Coronary artery (tissue), 2 donors: ENCODE data around the gene TUBB.

Experiments
- DNase-seq: peaks from one replicate; pipeline ENCODE4 v3.0.0-alpha.2; 2017; ENCODE audit warnings: low spot score
- H3K27ac ChIP-seq, 2 donors: fragments of 200-600 bp; sonication (generic); one replicate each; pipeline ENCODE4 v1.5.1; 2016 to 2019
- H3K4me3 ChIP-seq: fragments of 200-600 bp; sonication (generic); 2 replicates; pipeline ENCODE4 v1.5.1; 2016; ENCODE audit warnings: mild to moderate bottlenecking, moderate library complexity
- TF ChIP-seq, protein P1 (sequence below): fragments of 200-600 bp; sonication (generic); IDR thresholded peaks from one replicate; pipeline ENCODE4 v1.5.1; 2019; ENCODE audit warnings: antibody characterized with exemption

TUBB gene

DNA sequence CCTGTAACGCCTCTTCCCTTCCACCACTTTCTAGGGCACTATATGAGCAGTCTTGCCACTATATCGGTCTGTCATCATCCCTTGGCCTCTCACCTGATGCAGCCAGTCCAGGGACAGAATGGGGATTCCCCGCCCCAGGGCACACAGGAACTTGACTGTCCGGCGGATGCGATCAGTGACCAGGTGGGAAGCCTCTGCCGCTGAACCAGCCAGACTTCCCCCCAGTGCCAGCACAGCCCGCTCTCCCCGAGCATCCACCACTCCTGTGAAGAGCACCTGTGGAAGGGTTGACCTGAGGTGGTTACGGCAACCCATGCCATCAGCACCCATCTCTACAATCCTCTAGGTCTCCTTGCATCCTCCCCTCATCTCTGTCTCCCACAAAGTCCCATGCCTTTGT lies 17.1 kb upstream of the TUBB start:
- no peak for DNase-seq
- TF ChIP-seq, protein P1, sequence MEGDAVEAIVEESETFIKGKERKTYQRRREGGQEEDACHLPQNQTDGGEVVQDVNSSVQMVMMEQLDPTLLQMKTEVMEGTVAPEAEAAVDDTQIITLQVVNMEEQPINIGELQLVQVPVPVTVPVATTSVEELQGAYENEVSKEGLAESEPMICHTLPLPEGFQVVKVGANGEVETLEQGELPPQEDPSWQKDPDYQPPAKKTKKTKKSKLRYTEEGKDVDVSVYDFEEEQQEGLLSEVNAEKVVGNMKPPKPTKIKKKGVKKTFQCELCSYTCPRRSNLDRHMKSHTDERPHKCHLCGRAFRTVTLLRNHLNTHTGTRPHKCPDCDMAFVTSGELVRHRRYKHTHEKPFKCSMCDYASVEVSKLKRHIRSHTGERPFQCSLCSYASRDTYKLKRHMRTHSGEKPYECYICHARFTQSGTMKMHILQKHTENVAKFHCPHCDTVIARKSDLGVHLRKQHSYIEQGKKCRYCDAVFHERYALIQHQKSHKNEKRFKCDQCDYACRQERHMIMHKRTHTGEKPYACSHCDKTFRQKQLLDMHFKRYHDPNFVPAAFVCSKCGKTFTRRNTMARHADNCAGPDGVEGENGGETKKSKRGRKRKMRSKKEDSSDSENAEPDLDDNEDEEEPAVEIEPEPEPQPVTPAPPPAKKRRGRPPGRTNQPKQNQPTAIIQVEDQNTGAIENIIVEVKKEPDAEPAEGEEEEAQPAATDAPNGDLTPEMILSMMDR: no peak
- no peak overlapping the region for H3K4me3 ChIP-seq
- H3K27ac ChIP-seq: no peak overlapping the region

- H3K4me3 ChIP-seq: no peak overlapping the region
- no peak for DNase-seq
- TF ChIP-seq, protein P1: no peak
- H3K27ac ChIP-seq: no peak overlapping the region
Observed at GRCh38 chr6:30703821-30704220, 16.3 kb upstream of the TUBB start.

DNA sequence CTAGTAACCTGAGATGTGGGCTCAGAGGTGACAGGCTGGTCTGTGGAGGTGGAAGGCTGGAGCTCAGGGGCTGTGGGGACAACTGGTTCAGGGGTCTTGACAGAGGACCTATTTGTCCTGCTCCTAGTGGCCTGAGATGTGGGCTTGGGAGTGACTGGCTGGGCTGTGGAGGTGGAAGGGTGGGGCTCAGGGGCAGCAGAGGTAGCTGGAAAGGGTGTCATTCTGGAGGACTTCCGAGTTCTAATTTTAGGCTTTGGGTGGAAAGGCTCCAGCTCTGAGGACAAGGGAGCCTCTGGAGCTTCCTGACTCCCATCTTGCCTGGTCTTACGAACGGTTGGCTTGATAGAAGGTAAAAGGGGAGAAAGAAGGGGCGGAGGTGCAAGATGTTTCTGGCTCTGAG lies 14.5 kb upstream of the TUBB start:
- TF ChIP-seq, protein P1: no peak
- peak; percentile 49 for DNase-seq
- Histone ChIP-seq H3K27ac (no peak overlapping the region), H3K4me3 (no peak overlapping the region)

DNA sequence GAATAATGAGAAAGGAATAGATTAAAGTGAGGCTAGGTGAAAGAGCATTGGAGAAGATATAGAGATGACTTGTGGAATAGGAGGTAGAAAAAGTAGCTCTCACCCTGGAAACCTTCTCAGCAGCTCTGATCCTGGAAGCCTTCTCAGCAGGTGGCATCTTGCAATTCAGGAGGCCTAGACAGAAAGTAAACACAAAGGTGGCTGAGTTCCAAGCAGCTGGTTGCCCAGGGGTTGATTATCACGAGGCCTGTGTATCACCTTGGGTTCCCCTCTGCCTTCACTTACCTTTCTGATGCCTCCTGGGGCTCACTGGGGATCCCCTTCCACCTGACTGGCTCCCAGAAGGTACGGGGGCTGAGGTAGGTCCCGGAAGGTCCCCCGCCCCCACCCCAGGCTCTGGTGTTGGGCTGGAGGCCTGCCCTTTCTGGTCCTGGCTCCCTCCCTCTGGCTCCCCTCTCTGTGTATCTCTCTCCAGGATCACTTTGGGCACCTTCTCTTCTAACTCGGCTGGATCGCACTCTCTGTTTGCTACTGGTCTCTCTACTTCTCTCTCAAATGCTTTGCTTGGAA lies 12.8 kb upstream of the TUBB start:
- Histone ChIP-seq H3K4me3 (no peak overlapping the region), H3K27ac (no peak overlapping the region)
- peak; percentile 49 for DNase-seq
- TF ChIP-seq, protein P1: no peak

GRCh38 chr6:30709101-30709868 lies 10.9 kb upstream of the TUBB start:
- no peak for DNase-seq
- no peak overlapping the region for H3K27ac ChIP-seq
- no peak overlapping the region for H3K4me3 ChIP-seq
- TF ChIP-seq, protein P1: no peak

DNA sequence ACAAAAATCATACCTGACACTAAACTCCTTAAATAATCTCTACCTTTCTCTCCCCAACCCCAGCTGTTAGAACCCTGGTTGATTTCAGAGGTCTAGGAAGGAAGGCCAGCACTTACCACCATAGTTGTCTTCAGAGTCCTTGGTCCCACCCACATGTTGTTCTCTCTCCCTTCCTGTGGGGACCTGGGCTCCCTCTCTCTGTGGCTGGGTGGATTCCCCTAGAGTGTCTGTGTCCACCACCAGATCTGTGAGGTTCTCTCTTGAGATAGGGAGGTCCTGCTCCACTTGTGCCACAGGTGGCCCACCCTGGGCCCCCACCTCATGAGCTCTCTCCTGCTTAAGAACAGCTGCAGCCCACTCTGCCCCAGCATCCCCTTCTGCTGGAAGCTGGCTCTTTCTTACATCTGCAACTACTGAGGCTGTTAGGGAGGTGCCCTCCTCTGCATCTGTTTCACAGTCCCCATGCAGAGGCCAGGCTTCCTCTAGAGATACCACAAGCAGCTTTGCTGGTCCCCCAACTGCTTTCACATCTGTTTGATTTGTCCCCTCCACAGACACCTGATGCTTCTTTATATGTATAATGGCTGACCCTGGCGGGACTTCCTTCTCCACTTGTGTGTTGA lies 8.3 kb upstream of the TUBB start:
- TF ChIP-seq, protein P1: no peak
- no peak overlapping the region for H3K27ac ChIP-seq
- no peak for DNase-seq
- H3K4me3 ChIP-seq: no peak overlapping the region
